GM19324 (cell line): ENCODE results near the gene SH3PXD2A.

ENCODE experiments used
- ATAC-seq: cut with Tn5 transposase; IDR thresholded peaks from one replicate; pipeline ENCODE4 v1.9.1; 2021; ENCODE audit warnings: mild to moderate bottlenecking, moderate library complexity; ENCODE audit not compliant: unreplicated experiment, low FRiP score

The SH3PXD2A gene

DNA sequence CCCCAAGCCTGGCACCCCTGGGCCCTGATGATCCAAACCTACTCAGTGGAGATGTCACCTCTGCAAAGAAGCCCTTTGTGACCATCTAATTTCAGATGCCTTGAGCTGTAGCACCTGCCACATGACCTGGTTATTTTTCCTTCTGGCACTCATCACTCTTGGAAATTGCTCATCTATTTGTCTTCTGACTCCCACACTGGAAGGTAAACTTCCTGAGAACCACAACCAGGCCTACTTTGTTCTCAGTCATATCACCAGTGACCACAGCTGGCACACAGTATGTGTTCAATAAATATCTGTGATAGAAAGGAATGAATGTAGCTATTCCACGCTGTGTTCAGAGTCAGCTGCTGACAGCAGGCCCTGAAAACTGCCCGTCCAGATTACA lies 97.1 kb downstream of the SH3PXD2A start:
- no peak for ATAC-seq

DNA sequence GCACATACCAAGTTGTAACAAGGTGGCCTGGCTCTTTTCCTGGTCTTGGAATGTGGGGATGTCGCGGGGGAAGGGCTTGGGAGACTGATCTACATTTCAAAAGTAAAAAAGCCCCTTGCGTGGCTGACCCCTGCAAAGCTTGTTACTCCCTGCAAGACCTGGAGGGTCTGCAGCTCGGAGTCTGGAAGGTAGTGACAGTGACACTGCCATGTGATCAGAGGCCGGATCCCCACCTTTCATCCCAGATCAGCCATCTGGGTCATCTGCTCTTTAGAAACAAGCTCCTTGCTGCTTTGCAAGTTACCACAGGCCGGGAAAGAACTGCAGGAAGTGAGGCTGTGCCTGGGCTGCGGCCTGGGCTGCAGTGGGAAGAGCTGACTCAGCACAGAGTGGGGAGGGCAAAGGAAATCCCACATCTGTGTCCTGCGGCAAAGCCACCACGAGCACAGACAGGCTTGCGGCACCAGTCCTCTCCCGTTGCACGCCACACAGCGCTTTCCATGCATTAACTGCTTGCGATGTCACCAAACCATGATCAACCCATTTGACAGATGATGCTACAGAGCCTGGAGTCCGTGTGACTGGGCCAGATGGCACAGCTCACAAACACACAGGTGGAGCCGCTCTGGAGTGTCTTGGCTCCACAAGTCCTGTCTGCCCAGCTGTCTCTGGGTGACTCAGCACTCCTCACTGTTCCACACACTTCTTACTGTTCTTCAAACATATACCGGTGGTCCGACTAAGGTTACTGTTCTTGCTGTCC lies 97.7 kb downstream of the SH3PXD2A start:
- ATAC-seq: no peak

DNA sequence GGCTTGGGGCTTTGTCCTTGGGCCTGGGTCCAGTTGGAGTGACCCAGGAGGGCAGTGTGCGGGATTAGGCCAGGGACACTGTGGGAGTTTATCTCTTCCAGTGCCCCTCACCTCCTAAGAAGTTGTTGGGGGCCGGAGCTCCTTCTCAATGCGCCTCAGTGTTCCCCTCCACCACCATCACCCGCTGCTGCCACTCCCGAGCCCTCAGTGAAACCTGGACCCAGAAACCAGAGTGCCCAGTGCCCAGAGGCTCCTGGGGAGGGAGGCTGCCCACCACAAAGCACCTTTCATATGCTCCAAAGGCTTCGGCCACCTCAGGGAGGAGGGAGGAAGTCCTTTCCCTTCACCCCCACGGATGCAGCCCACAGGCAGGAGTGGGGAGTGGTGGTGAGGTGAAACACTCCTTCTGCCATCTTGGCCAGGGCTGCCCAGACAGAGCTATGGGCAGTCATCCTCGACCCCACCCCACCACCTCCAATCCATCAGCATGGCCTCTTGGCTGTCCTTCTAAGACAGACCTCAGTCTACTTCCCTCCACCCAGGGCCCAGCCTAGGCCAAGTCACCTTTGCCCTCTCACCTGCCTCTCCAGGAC lies 99.0 kb downstream of the SH3PXD2A start:
- no peak for ATAC-seq

DNA sequence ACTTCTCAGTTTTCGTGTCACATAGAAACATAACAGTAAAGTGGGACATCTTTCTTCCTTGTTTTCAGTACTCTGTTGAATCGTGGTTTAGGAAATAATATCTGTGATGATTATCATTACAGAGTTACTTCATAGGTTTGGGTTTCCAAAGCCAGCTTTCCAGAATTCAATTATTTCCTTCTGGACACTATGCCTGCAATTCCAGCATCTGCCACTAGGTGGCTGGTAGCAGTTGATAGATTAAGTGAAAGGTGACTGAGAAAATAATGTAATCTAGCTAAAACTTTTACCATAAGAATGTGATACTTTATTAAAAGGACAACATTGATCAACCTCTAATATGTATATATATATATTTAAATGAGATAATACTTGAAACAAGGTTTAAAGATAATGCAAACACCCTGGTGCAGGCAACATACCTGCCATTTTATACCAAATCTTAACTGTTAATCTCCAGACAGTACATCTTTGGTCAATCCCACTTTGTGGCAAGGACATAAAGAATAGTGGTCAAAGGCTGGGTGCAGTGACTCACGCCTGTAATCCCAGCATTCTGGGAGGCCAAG lies 102.6 kb downstream of the SH3PXD2A start:
- ATAC-seq: no peak

DNA sequence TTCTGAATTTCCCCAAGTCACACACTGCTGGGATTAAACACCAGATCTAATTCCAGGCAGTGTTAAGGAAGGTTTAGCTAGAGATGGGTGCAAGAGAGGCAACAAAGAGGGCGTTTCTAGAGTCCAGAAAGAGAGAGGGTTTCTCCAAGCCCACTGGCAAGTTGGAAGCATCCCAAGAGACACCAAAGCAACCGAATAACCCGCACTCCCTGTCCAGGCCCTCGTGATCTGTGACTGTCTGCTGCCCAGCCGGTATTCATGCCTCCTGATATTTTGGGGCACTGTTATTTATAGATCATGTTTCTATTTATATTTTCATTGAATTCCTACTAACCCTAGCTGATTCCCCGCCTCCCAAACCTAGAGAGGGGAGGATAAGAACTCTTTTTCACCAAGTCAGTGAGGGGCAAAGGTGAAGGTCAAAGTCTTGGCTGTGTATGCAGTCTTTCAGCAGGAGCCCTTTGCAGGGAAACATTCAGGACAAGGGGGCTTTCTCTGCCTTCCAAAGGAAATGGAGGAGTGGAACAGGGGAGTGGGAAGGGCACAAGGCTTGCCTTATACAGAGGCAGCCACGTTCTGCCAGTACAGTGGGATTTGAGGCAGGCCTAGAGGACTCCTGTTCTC lies 103.6 kb downstream of the SH3PXD2A start:
- no peak for ATAC-seq

DNA sequence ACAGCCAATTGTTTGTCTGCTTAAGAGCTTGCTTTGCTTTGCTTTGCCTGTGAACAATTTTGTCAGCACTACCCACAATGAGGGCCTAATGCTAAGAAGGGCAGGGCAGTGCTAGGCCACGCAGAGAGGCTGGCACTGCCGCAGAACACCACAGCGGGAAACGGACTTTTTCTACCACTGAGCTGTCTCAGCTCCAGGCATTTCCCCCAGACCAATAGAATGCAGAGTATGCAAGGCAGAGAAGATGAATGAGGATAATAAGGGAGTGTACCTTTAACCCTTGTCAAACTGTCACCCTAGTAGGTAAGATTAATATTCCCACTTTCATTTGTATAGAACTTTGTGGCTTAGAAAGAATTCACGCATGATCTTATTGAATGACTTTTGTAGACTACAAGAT lies 104.5 kb downstream of the SH3PXD2A start:
- ATAC-seq: no peak

DNA sequence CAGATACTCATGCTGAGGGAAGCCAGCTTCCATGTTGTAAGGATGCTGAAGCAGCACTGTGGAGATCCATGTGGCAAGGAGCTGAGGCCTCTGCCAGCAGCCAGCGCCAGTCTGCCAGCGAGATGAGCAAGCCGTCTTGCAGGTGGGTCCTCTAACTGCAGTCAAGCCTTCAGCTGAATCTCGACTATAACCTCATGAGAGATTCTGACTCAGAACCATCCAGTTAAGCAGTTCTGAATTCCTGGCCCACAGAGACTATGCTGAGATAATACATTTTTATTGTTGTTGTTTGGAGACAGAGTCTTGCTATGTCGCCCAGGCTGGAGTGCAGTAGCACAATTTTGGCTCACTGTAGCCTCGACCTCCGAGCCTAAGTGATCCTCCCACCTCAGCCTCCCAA lies 105.6 kb downstream of the SH3PXD2A start:
- ATAC-seq: no peak

DNA sequence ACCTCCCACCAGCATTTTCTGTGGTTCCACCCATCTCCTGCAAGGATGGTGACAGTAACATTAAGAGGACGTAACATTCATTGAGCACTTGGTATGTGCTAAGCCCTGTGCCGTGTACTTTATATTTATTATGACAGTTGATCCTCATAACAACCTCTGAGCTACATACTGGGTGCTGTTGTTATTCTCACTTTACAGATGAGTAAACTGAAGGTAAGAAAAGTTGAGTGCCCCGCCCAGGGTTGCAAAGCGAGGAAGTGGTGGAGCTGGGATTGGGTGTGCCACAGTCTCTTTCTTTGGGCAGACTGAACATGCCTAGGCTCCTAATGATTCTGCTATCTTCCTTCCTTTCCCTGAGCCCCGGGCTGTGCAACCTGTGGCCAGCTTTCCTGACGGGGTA lies 107.4 kb downstream of the SH3PXD2A start:
- ATAC-seq: no peak

DNA sequence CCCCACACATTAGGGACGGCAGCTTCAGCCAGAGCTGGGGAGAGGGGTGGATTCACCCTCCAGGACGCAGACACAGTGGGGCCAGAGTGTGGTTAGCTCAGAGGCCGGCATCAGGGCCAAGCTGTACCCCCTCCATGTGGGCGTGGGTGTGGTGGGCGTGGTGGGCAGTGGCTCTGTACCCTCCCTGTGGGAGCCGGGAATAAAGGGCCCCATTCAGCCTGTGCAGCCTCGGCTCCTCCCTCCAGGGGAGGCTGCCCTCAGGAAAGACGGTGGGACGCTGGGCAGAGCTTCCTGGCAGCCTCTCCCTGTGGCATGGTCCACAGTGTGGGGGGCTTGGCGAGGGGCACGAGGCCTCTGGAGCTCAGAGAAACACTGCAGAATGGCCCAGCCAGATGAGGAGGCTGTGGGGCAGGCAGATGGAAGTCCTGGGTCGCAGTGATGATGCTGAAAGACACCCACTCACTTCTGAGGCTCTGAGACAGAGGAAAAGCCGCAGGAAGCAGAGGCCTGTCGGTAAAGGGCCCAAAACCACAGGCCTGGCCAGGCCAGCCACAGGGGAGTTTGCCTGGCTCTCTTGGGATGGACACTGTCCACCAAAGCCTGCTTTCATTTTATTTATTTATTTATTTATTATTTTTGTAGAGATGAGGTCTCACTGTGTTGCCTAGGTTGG lies 108.0 kb downstream of the SH3PXD2A start:
- no peak for ATAC-seq

DNA sequence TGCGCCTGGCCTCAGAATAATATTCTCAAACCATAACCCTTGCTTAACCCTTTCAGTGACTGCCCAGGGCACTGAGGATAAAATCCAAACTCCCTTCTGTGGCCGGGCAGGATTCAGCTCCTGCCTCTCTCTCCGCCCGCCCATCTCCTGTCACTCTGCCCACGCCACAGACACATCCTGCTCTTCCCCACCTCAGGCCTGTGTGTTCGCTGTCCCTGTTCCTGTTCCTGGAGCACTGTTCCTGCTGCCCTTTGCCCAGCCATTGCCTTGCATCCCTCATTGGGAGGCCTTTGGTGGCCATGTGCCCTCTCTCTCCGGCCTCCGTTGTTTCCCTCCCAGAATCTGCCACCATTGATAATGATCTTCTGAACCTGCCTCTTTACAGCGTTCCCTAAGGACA lies 108.8 kb downstream of the SH3PXD2A start:
- ATAC-seq: no peak

DNA sequence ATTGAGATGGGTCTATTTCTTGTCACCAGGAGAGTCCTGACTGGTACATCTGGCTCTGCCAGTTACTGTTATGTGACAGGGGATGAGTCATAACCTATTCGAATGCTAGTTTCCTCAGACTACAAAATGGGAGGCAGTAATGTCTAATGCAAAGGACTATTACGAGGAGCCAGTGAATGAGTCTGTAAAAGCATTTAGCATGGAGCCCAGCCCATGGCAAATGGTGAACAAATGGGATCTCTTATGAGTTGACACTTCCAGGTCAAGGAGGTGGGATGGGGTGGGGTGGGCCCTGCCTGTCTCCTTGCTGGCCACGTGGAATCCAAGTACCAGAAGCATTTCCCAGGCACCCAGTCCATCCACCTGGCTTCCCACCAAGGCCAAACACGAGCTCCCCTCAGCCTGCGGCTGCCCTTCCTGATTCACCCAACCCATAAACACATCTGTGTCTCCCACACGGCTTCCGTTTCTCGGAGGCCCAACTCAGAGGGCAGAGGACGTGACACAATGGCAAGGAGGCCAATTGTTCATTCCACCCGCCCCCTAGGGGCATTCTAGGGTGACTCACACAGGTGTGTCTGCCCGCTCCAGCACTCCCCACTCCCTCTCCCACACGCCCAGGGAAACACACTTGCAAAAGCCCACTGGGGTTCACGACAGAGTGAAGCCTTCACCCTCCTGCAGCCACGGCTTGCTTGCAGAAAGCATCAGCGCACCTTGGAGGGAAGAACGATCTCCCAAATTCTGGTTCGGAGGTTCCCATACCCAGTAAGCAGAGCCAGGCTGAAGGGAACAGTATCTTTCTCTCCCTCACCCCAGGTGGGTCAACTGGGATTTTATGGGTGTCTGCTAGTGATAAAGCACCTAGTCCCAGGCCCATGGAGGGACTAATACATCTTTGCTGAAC lies 109.8 kb downstream of the SH3PXD2A start:
- no peak for ATAC-seq

DNA sequence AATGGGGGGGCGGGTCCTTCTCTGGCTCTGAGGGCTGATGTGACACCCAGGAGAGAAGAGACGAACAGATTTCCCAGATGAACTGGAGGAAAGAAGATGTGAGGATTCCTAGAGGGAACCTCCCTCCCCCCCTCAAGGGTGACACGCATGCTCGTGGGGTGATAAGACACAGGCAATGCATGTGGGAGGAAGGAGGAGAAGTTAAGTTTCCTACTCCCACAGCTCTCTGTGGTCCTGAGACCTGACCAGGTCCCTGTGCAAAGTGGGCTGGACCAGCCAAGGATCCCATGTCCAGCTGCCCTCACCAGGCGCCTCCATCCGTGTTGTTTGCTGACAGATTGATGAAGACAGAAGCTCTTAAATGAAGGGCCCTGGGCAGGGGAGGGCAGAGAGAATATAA lies 112.6 kb downstream of the SH3PXD2A start:
- no peak for ATAC-seq

DNA sequence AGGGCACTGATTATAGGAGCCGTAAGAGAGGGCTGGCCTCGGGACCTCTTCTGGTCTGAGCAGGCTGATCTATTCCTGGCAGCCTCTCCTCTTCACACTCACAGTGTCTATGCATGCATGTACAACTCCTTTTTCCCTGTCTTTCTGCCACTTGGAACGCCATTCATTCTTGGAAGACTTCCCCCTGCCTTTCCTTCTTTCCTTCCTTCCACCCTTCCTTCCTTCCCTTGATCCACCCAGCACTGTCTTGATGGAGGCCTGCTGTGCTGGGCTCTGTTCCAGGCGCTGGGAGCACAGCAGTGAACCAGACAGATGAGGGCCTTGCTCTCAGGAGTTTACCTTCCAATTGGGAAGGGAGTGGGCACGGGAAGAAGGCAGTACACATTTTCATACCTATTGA lies 114.8 kb downstream of the SH3PXD2A start:
- ATAC-seq: no peak

DNA sequence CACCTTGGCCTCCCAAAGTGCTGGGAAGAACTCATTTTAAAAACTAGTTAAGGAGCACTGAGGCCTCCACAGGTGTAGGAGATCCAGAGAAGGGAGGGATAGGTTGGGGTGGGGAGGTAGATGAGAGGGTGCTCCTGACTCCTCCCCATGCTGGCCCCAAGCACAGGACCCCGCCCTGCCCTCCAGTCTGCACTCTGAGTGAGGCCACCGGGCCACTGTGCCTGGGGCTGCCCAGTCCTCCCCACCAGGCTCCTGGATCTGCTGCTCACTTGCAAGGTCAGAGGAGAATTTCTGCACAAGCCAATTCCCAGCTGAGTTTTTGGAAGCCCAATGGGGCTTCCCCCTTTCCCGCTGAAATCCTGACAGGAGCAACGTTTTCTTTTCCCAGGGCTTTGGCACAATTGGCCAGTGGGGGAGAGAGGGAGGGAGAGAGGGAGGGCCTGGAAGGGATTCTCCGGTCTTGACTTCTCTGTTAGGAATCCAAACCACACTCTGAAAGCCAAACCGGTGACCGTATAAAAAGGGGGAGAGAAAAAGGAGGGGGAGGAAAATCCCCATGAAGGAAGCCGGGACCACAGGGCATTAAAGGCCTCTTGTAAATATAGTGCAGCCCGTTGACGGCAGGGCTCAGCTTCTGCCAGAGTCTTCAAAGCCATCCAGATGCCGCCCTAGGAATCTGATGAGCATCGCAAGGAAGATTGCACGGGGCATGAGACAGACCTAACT lies 116.2 kb downstream of the SH3PXD2A start:
- ATAC-seq: no peak

DNA sequence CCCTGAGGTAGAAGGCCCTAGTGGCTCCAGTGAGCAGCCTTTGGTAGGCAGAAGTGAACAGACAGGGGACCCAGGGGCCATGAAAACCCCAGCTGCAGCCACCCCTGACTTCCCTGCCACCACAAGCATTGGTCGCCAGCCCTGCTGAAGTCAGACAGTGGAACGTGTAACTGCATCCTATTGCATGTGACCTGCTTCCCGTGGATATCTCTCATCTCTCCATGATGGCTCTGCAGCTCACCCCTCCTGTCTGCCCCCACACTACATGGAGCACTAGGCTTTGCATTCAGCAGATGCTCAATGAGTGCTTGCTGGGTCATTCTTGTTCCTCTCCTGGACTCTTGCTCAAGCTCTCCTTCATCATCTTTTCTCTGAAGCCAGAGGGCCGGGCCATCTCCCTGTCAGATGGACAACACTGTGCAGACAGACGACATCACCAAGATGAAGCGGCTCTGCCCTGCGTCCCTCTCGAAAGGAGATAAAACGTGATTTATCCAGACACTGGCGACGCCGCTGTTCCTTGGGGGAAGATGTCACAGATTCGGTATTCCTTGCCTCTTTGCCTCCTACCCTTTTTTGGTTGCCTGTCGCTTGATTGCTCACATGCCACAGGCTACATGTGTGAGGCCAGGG lies 117.5 kb downstream of the SH3PXD2A start:
- no peak for ATAC-seq

DNA sequence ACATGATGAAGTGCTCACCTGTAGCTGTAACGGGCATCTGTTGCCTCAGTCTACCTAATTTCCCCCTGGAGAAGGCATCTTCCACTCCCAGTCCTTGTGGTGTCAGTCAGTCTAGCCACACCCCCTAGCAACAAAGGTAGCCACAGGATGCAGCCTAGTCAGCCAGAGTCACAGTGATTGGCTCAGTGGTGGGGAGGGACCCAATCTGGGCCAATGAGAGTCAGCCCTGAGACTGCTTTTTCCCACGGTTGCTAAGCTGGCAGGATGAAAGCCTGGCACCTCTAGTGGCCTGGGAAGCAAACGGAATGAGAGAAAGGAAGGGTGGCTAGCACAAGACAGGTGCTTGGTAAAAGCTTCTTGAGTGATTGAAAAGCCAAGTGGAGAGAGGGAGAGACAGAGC lies 118.6 kb downstream of the SH3PXD2A start:
- ATAC-seq: no peak

DNA sequence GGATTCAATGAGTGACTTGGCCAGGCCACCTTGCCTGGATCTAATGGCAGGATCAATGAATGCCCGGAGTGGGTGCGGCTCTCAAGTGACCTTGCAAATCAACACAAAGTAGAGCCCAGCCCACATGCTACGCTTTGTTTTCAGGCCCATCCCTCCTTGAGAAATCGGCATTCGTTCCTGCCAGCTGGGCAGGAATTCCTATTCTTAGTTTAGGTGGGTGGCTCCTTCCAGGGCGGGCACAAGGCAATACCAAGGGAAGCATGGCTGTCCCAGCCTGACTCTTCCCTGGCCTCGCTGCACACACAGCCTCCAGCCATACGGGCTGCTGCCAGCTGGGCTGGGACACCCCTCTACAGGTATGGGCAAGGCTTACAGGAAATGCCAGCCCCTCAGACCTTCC lies 119.3 kb downstream of the SH3PXD2A start:
- no peak for ATAC-seq

DNA sequence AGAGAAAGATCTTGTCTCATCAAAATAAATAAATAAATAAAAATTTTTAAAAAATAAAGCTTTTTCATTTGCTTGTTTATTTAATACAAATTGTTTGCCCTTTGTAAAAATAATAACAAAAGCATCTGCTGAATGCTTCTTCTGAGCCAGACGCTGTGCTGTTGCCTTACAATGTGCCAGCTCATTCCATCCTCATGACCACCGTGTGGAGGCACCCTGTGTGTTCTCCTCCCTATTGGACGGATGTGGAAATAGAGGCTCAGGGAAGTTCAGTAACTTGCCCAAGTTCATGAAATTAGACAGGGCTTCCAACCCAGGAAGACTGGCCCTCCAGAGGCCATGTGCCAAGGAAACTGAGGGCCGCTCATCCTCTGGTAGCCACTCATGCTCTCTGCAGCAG lies 120.6 kb downstream of the SH3PXD2A start:
- ATAC-seq: no peak

DNA sequence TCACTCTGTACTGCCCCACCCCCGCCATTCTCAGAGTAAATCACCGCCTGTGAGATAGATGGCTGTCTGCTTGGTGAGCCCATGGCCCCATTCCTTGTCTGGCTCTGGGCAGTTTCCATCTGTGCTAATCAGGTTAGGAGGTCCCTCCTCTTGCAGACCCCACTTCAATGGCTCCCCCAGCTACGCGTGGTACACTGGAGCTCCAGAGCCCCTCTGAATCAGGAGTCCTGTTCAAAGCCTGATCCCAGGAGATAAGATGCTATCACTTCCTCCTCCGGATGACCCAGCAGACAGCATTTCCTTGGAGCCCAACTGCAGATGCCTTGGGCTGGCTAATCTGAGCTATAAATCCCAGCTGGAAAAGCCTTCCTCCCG lies 122.3 kb downstream of the SH3PXD2A start:
- ATAC-seq: no peak
